Endothelial cell of umbilical vein (primary cell): Measurements from ENCODE around the gene SUMF1.

Experiments
- EZH2 ChIP-seq: IDR thresholded peaks from 2 replicates; pipeline ENCODE4 v1.6.1; 2012; ENCODE audit warnings: borderline replicate concordance, low read depth, mild to moderate bottlenecking, moderate library complexity, low read length, inconsistent platforms; ENCODE audit not compliant: severe bottlenecking
- FOS ChIP-seq: IDR thresholded peaks from 2 replicates; pipeline ENCODE4 v1.6.1; 2011; ENCODE audit warnings: mild to moderate bottlenecking, low read length, moderate library complexity, borderline replicate concordance; ENCODE audit not compliant: insufficient read depth
- GATA2 ChIP-seq: IDR thresholded peaks from 2 replicates; pipeline ENCODE4 v1.7.0; 2011; ENCODE audit warnings: low read depth, mild to moderate bottlenecking, moderate library complexity, mixed read lengths, low read length; ENCODE audit not compliant: insufficient read length, insufficient read depth
- JUN ChIP-seq: IDR thresholded peaks from 2 replicates; pipeline ENCODE4 v1.6.1; 2011; ENCODE audit warnings: borderline replicate concordance, low read depth; ENCODE audit not compliant: insufficient read length, insufficient read depth
- POLR2A ChIP-seq: IDR thresholded peaks from 2 replicates; pipeline ENCODE4 v1.6.1; 2012; ENCODE audit warnings: low read depth, mild to moderate bottlenecking, control low read depth, low read length
- POLR2AphosphoS5 ChIP-seq: IDR thresholded peaks from 2 replicates; pipeline ENCODE4 v1.6.1; 2012; ENCODE audit warnings: low read depth, mild to moderate bottlenecking, control low read depth, low read length, moderate library complexity; ENCODE audit not compliant: insufficient read depth
- TF ChIP-seq, protein P1 (sequence below), 2 donors: IDR thresholded peaks; 1 replicate in 1 of 2; 2 replicates in 1 of 2; pipeline ENCODE4 v1.5.1; 2011; ENCODE audit warnings: low read length in 2 of 2, mild to moderate bottlenecking in 2 of 2, moderate library complexity in 2 of 2, control low read depth in 1 of 2, inconsistent platforms in 1 of 2, low read depth in 1 of 2; ENCODE audit not compliant: insufficient read depth in 1 of 2; ENCODE audit errors: extremely low read depth in 1 of 2

DNA sequence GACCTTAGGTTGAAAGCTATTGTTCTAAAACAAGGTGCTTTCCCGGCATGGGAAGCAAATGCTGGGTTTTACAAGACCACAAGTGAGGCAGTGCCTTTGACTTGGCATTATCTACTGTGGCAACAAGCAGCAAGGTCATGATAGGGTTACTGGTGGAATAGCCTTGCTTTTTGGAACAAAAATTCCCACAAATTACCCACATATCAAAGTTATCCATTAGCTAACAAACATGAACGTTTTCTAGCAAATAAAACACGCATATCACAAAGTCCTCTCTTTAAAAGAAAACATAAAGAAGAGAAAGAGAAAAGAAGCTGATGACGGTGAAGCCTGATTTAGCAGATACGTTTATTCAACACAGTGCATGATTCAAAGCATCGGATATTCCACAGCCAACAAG lies 106.3 kb downstream of the SUMF1 start:
- no peak for TF ChIP-seq JUN
- TF ChIP-seq, protein P1, sequence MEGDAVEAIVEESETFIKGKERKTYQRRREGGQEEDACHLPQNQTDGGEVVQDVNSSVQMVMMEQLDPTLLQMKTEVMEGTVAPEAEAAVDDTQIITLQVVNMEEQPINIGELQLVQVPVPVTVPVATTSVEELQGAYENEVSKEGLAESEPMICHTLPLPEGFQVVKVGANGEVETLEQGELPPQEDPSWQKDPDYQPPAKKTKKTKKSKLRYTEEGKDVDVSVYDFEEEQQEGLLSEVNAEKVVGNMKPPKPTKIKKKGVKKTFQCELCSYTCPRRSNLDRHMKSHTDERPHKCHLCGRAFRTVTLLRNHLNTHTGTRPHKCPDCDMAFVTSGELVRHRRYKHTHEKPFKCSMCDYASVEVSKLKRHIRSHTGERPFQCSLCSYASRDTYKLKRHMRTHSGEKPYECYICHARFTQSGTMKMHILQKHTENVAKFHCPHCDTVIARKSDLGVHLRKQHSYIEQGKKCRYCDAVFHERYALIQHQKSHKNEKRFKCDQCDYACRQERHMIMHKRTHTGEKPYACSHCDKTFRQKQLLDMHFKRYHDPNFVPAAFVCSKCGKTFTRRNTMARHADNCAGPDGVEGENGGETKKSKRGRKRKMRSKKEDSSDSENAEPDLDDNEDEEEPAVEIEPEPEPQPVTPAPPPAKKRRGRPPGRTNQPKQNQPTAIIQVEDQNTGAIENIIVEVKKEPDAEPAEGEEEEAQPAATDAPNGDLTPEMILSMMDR (IDR thresholded peaks at IDR 0.05; ENCODE audit: extremely low read depth in 1 of 2, insufficient read depth in 1 of 2, low read depth in 1 of 2, low read length in 2 of 2): no peak
- TF ChIP-seq GATA2: no peak
- TF ChIP-seq POLR2A: no peak
- TF ChIP-seq EZH2: no peak
- no peak for TF ChIP-seq FOS
- no peak for TF ChIP-seq POLR2AphosphoS5
